NCI-H526 treated with DMSO at 0.1 percent for 48 hours (cell line): ENCODE data around the gene GOLGA8A.
"Not testable (repeated sequence)": the region's sequence is repeated elsewhere in the genome, so short reads cannot be mapped to it uniquely, and the experiment has no call there.

Experiments
- DNase-seq: peaks from one replicate; lab custom pipeline; 2025; lab: John Stamatoyannopoulos, UW

Gene GOLGA8A

DNA sequence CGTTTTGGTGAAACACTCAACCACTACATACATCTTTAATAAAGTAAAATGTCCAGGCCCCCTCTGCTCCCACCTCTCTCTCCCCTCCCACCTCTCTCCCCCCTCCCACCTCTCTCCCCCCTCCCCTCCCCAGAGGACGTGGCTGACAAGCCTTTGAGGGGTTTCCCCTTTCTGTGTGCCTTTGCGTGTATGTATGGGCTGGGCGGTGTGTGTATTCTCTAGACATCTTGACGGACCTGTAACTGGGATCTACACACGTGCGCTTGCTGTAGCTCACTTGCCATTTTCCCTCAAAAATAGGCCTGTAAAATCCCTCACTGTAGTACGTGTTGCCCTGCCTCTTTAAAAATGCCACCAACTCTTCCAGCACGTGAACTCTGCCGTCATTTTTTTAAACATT, 28.6 kb downstream of the GOLGA8A start:
- DNase-seq, result not testable (repeated sequence)

- DNase-seq, result not testable (repeated sequence)
These were observed 33.7 kb downstream of the GOLGA8A start for GRCh38 chr15:34403899-34404298.

- DNase-seq, result not testable (repeated sequence)
These were observed 34.4 kb downstream of the GOLGA8A start for GRCh38 chr15:34403160-34403598.

GRCh38 chr15:34397637-34398259, 39.9 kb downstream of the GOLGA8A start:
- DNase-seq, result not testable (repeated sequence)

GRCh38 chr15:34392981-34393380, 44.6 kb downstream of the GOLGA8A start:
- DNase-seq, result not testable (repeated sequence)

DNA sequence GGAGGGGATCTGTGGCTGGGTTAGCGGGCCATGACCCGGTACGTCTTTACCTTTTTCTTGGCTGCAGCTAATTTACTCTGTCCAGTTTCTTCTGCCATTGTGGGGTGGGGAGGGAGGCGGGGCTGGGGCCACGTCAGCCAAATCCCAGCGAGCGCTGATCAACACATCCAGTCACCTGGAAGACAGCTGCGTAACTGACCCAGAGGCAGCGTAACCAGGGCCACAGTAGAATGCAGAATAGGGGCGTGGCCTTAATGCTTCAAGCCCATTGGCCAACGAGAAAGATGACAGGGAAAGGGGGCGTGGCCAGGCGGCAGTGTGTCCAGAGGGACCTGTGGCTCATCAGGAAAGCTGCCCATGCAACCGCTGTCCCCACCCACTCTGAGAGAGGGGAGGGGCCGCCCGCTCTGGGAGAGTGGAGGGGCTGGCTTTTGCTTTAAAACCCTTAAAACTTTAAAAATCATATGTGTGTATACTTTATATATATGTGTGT, 48.0 kb downstream of the GOLGA8A start:
- not testable (repeated sequence) for DNase-seq
